BE2C (cell line): ENCODE results near the gene HDGFL2.
A peak's percentile ranks its signal among the peaks of the same experiment; 100 is the strongest.
"Not testable (repeated sequence)": the region's sequence is repeated elsewhere in the genome, so short reads cannot be mapped to it uniquely, and the experiment has no call there.

Source experiments
- DNase-seq: peaks from one replicate; pipeline ENCODE4 v3.0.0-alpha.2; 2020
- H3K27me3 ChIP-seq: fragments of 250-450 bp; sonication (Bioruptor Pico); 2 replicates; pipeline ENCODE4 v1.5.1; 2020; ENCODE audit warnings: mild to moderate bottlenecking
- H3K36me3 ChIP-seq: fragments of 250-450 bp; sonication (Bioruptor Pico); 2 replicates; pipeline ENCODE4 v1.5.1; 2020; ENCODE audit warnings: mild to moderate bottlenecking
- H3K4me1 ChIP-seq: fragments of 250-450 bp; sonication (Bioruptor Pico); 2 replicates; pipeline ENCODE4 v1.5.1; 2020
- H3K4me3 ChIP-seq: 2 replicates; pipeline ENCODE4 v1.5.1; 2011; ENCODE audit warnings: low read depth, low read length
- H3K9me3 ChIP-seq: fragments of 250-450 bp; sonication (Bioruptor Pico); 2 replicates; pipeline ENCODE4 v1.5.1; 2020
- TF ChIP-seq, protein P1 (sequence below): IDR thresholded peaks from 2 replicates; pipeline ENCODE4 v1.5.1; 2012; ENCODE audit warnings: mild to moderate bottlenecking, low read depth, low read length

Gene HDGFL2

DNA sequence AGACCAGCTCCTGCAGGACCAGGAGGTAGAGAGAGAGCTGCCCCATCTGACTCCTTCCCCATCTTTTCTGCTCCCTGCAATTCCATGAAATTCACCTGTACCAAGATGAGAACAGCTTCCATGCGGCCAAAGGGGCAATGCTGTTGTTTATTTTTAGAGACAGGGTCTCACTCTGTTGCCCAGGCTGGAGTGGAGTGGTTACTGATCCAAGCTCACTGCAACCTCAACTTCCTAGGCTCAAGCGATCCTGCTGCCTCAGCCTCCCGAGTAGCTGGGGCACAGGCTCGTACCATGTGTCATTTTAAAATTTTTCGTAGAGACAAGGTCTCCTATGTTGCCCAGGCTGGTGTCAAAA is 49.8 kb downstream of the HDGFL2 start:
- H3K4me3 ChIP-seq, result no peak overlapping the region
- TF ChIP-seq, protein P1, sequence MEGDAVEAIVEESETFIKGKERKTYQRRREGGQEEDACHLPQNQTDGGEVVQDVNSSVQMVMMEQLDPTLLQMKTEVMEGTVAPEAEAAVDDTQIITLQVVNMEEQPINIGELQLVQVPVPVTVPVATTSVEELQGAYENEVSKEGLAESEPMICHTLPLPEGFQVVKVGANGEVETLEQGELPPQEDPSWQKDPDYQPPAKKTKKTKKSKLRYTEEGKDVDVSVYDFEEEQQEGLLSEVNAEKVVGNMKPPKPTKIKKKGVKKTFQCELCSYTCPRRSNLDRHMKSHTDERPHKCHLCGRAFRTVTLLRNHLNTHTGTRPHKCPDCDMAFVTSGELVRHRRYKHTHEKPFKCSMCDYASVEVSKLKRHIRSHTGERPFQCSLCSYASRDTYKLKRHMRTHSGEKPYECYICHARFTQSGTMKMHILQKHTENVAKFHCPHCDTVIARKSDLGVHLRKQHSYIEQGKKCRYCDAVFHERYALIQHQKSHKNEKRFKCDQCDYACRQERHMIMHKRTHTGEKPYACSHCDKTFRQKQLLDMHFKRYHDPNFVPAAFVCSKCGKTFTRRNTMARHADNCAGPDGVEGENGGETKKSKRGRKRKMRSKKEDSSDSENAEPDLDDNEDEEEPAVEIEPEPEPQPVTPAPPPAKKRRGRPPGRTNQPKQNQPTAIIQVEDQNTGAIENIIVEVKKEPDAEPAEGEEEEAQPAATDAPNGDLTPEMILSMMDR, result no peak
- H3K4me1 ChIP-seq, result no peaks in the 10 kb centered on the region
- no peaks in the 10 kb centered on the region for H3K36me3 ChIP-seq
- DNase-seq, result no peak
- no peaks in the 10 kb centered on the region for H3K27me3 ChIP-seq
- H3K9me3 ChIP-seq, result no peaks in the 10 kb centered on the region; the same call in 1 of the 2 replicates

DNA sequence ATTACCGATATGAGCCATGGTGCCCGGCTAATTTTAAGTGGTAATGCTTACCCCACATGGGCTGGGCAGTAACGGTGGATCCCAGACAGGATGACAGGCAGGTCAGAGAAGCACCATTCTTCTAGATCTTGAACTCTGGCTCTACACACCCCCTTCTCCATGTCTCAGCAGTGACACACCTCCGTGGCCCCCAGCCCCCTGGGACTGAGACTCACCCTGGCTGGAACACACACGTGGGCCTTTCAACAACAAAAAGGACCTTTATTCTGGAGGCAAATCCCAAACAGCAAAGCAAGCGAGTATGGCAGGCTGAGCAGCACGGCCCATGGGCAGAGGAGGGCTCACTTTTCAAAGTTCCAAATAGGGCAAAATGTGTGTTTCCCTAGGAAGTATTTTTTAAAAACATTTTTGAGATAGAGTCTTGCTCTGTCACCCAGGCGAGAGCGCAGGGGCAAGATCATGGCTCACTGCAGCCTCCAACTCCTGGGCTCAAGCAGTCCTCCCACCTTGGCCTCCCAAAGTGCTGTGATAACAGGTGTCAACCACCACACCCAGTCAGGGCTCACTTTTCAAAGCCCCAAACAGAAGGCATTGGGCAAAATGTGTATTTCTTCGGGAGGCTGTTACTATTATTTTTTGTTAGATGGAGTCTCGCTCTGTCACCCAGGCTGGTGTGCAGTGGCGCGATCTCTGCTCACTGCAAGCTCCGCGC is 50.4 kb downstream of the HDGFL2 start:
- H3K27me3 ChIP-seq, result no peaks in the 10 kb centered on the region
- DNase-seq, result no peak
- no peak overlapping the region for H3K4me3 ChIP-seq
- no peaks in the 10 kb centered on the region for H3K36me3 ChIP-seq
- no peaks in the 10 kb centered on the region for H3K4me1 ChIP-seq
- TF ChIP-seq, protein P1, result no peak
- no peaks in the 10 kb centered on the region; the same call in 1 of the 2 replicates for H3K9me3 ChIP-seq

DNA sequence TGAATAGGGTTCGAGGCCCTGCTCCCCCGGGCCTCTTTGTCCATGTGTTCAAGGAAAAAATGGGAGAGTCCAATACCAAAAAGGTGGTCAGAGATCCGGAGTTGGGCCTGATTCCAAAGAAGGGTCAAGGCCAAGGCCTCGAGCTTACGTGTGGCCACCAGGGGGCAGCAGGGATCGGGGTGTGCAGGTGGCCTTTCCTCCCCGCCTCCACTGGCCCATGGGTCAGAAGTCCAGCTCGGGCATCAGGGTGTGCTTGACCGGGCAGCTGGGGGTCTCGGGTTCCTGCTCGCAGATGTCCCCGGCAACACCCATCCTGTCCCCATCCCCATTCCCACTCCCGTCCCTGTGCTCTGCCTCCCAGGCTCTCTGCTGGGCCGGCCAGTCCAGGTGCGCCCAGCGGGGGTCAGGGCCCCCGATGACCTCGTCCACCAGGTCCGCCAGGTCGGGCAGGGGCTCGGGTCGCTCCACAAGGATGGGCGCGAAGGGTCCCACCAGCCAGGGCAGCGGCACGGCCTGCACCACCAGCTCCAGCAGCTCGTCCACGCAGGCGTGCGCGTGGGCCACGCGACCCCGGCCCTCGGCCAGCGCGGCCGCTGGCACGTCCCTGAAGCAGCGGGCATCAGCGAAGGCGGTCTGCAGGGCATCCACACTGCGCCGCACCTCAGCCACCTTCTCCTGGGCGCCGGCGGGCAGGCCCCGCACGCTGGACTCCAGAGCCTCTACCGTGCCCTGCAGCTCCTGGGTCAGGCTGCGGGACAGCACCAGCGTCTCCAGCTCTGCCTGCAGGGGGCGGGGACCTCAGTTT is 51.4 kb downstream of the HDGFL2 start:
- TF ChIP-seq, protein P1, result peak; percentile 81
- H3K27me3 ChIP-seq, result no peaks in the 10 kb centered on the region
- H3K36me3 ChIP-seq, result no peaks in the 10 kb centered on the region
- no peaks in the 10 kb centered on the region; the same call in 1 of the 2 replicates for H3K9me3 ChIP-seq
- H3K4me3 ChIP-seq, result no peak overlapping the region
- peak; percentile 66 for DNase-seq
- no peaks in the 10 kb centered on the region for H3K4me1 ChIP-seq

DNA sequence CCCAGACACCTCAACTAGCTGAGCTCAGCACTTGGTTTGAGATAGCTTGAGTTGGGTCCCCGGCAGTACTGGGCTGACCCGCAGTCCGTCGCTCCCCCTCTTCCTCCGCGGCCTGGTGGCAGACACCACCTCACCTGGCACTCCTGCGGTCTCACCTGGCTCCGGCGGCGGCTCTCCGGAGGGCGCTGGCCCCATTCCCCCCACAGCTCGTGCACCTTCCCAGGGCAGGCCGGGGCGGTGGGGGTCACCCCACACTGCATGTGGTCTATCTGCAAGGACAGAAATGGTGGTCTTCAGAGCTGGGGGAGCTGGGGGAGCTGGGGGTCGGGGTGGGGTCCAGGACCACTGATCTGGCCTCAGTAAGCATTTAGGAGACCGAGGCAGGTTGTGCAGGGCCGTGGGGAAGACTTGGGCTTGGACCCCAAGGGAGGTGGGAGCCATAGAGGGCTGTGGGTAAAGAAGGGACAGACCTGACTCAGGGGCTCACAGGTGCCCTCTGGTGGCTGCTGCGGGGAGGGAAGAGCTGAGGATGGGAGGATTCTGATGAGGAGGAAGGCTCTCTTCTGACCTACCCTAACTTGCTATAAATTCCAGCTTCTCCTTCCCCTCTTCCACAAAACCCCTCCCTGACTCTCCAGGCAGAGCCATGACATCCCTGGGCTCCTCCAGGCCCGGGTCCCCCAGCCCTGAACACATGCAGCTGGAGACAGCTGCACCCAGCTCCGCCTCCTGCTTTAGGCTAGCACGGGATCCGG is 52.9 kb downstream of the HDGFL2 start:
- Histone ChIP-seq H3K27me3 (no peaks in the 10 kb centered on the region), H3K4me1 (no peaks in the 10 kb centered on the region), H3K4me3 (no peak overlapping the region), H3K36me3 (no peaks in the 10 kb centered on the region), H3K9me3 (no peaks in the 10 kb centered on the region)
- peak; percentile 80 for DNase-seq
- TF ChIP-seq, protein P1, result peak; percentile 86

DNA sequence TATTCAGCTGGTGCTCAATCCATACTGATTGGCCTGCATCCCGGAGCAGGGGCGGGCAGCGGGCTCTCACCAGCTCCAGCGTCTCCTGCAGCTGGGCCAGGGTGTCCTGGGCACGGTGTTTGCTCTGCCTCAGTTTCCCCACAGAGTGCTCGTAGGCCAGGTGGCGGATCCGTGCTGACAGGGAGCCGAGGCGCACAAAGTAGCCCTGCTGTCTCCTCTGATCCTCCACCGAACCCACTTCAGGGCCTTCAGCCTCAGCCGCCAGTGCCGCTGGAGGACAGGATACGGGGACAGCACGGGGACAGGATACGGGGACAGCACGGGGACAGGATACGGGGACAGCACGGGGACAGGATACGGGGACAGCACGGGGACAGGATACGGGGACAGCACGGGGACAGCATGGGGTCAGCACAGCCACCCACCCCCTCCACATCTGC is 53.5 kb downstream of the HDGFL2 start:
- DNase-seq, result no peak
- no peak overlapping the region for H3K4me3 ChIP-seq
- H3K4me1 ChIP-seq, result no peaks in the 10 kb centered on the region
- TF ChIP-seq, protein P1, result no peak
- H3K36me3 ChIP-seq, result no peaks in the 10 kb centered on the region
- no peaks in the 10 kb centered on the region for H3K9me3 ChIP-seq
- H3K27me3 ChIP-seq, result no peaks in the 10 kb centered on the region

DNA sequence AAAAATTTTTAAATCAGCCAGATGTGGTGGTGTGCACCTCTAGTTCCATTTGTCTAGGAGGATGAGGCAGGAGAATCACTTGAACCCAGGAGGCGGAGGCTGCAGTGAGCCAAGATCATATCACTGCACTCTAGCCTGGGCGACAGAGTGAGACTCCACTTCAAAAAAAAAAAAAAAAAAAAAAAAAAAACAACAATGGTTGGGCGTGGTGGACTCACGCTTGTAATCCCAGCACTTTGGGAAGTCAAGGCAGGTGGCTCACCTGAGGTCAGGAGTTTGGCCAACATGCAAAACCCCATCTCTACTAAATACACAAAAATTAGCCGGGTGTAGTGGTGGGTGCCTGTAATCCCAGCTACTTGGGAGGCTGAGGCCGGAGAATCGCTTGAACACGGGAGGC is 55.3 kb downstream of the HDGFL2 start:
- H3K27me3 ChIP-seq, H3K9me3 ChIP-seq, H3K4me3 ChIP-seq, H3K4me1 ChIP-seq, DNase-seq, H3K36me3 ChIP-seq: not testable (repeated sequence)
